H1 (cell line): ENCODE results near the gene COL19A1. TPM values are rescaled to one million over a fixed set of nuclear protein-coding genes. Genes with fewer than 3 reads are reported as not detected.

Experiments used
- CTCF ChIA-PET: fragments of 300-600 bp; sonication (Branson Sonifier 250); formaldehyde crosslinking; loops from one replicate; lab custom pipeline; 2021; ENCODE audit not compliant: partially characterized antibody; lab: Charles Lee
- POLR2A ChIA-PET: fragments of 300-600 bp; sonication (Branson Sonifier 250); formaldehyde crosslinking; loops from one replicate; lab custom pipeline; 2021; ENCODE audit warnings: inconsistent platforms; ENCODE audit not compliant: partially characterized antibody; lab: Charles Lee
- DNase-seq, 2 experiments: peaks; one replicate each; pipeline versions ENCODE4 v3.0.0 to v3.0.0-alpha.2; 2010 to 2022; ENCODE audit warnings: low spot score in 2 of 2, low read depth in 1 of 2, mixed read lengths in 1 of 2
- FAIRE-seq: peaks from 2 replicates; lab custom pipeline; 2011; peaks lifted over from hg19 to GRCh38; lab: Jason Lieb, UNC
- H2AFZ ChIP-seq: 2 replicates; pipeline ENCODE4 v1.8.1; 2012; ENCODE audit warnings: low read length, inconsistent platforms
- H2AK5ac ChIP-seq: 2 replicates; pipeline ENCODE4 v1.6.1; 2013; ENCODE audit warnings: low read depth, low read length
- H2BK120ac ChIP-seq: replicated peaks from 2 replicates; pipeline ENCODE3; 2013; ENCODE audit warnings: low read depth, low read length, inconsistent platforms
- H2BK12ac ChIP-seq: 2 replicates; pipeline ENCODE4 v1.6.1; 2013; ENCODE audit warnings: low read depth, low read length
- H2BK15ac ChIP-seq: 2 replicates; pipeline ENCODE4 v1.6.1; 2013; ENCODE audit warnings: low read length
- H2BK20ac ChIP-seq: 2 replicates; pipeline ENCODE4 v1.6.1; 2013; ENCODE audit warnings: low read length
- H2BK5ac ChIP-seq: 2 replicates; pipeline ENCODE4 v1.6.1; 2013; ENCODE audit warnings: low read depth, low read length
- H3K14ac ChIP-seq: 2 replicates; pipeline ENCODE4 v1.6.1; 2013; ENCODE audit warnings: inconsistent platforms; ENCODE audit not compliant: insufficient read length
- H3K18ac ChIP-seq: 2 replicates; pipeline ENCODE4 v1.6.1; 2013; ENCODE audit warnings: low read length; ENCODE audit errors: extremely low read depth
- H3K23ac ChIP-seq: 2 replicates; pipeline ENCODE4 v1.6.1; 2013; ENCODE audit warnings: inconsistent platforms; ENCODE audit not compliant: insufficient read length
- H3K23me2 ChIP-seq: 2 replicates; pipeline ENCODE4 v1.6.1; 2013; ENCODE audit warnings: low read depth, low read length
- H3K27ac ChIP-seq: 2 replicates; pipeline ENCODE4 v1.6.1; 2011; ENCODE audit warnings: low read depth, low read length, inconsistent platforms
- H3K27me3 ChIP-seq, 4 experiments: replicated peaks in 1 of 4; 1 replicate in 1 of 4; 2 replicates in 3 of 4; pipeline versions ENCODE4 v1.6.1 to v1.8.1; 2011 to 2013; ENCODE audit warnings: low read length in 3 of 4, mild to moderate bottlenecking in 3 of 4, inconsistent platforms in 2 of 4, mixed read lengths in 2 of 4, moderate library complexity in 1 of 4; ENCODE audit not compliant: control insufficient read depth in 3 of 4, insufficient read depth in 3 of 4; ENCODE audit errors: extremely low read depth in 1 of 4
- H3K36me3 ChIP-seq, 4 experiments: 2 replicates each; pipeline versions ENCODE4 v1.6.1 to v1.8.1; 2011 to 2013; ENCODE audit warnings: mild to moderate bottlenecking in 4 of 4, low read length in 3 of 4, moderate library complexity in 2 of 4, control low read depth in 1 of 4, inconsistent platforms in 1 of 4; ENCODE audit not compliant: insufficient read depth in 4 of 4, control insufficient read depth in 2 of 4
- H3K4ac ChIP-seq: replicated peaks from 2 replicates; pipeline ENCODE3; 2013; ENCODE audit warnings: low read length, low read depth, mixed read lengths, inconsistent platforms; ENCODE audit not compliant: insufficient read length
- H3K4me1 ChIP-seq, 4 experiments: replicated peaks in 1 of 4; 1 replicate in 1 of 4; 2 replicates in 3 of 4; pipeline versions ENCODE4 v1.6.1 to v1.8.1; 2011 to 2013; ENCODE audit warnings: low read length in 3 of 4, inconsistent platforms in 2 of 4, mixed read lengths in 1 of 4; ENCODE audit not compliant: insufficient read depth in 4 of 4, control insufficient read depth in 3 of 4
- H3K4me2 ChIP-seq, 2 experiments: 2 replicates each; pipeline versions ENCODE4 v1.6.1 to v1.8.1; 2011 to 2013; ENCODE audit warnings: low read depth in 2 of 2, low read length in 2 of 2, control low read depth in 1 of 2, inconsistent platforms in 1 of 2, mild to moderate bottlenecking in 1 of 2; ENCODE audit not compliant: insufficient read depth in 1 of 2
- H3K4me3 ChIP-seq, 4 experiments: fragments of 200-600, 300-600 bp in 1 of 4; sonication (generic), shearing (Covaris generic), sonication (Bioruptor Twin) in 1 of 4; 2 replicates each; pipeline versions ENCODE4 v1.5.1 to v1.8.1; 2011 to 2016; ENCODE audit warnings: low read length in 4 of 4, low read depth in 3 of 4, control low read depth in 2 of 4, inconsistent platforms in 2 of 4, mild to moderate bottlenecking in 2 of 4, mixed read lengths in 1 of 4, moderate library complexity in 1 of 4; ENCODE audit not compliant: insufficient read depth in 2 of 4; ENCODE audit errors: extremely low read depth in 1 of 4
- H3K56ac ChIP-seq: replicated peaks from 2 replicates; pipeline ENCODE3; 2013; ENCODE audit warnings: low read depth, mild to moderate bottlenecking, mixed read lengths, low read length, inconsistent platforms; ENCODE audit not compliant: insufficient read length
- H3K79me1 ChIP-seq: 2 replicates; pipeline ENCODE4 v1.6.1; 2013; ENCODE audit warnings: low read depth, low read length, control low read depth
- H3K79me2 ChIP-seq, 2 experiments: 2 replicates each; pipeline versions ENCODE4 v1.6.1 to v1.8.1; 2012 to 2013; ENCODE audit warnings: low read length in 2 of 2, mild to moderate bottlenecking in 2 of 2, inconsistent platforms in 1 of 2; ENCODE audit not compliant: insufficient read depth in 2 of 2, control insufficient read depth in 1 of 2
- H3K9ac ChIP-seq, 4 experiments: replicated peaks in 1 of 4; 1 replicate in 1 of 4; 2 replicates in 3 of 4; pipeline versions ENCODE4 v1.6.1 to v1.8.1; 2011 to 2013; ENCODE audit warnings: low read depth in 3 of 4, low read length in 3 of 4, control low read depth in 2 of 4, mild to moderate bottlenecking in 2 of 4, moderate library complexity in 2 of 4, inconsistent platforms in 1 of 4; ENCODE audit errors: extremely low read depth in 1 of 4
- H3K9me3 ChIP-seq, 2 experiments: 2 replicates each; pipeline versions ENCODE4 v1.6.1 to v1.8.1; 2012 to 2013; ENCODE audit warnings: mild to moderate bottlenecking in 2 of 2, moderate library complexity in 2 of 2, control low read depth in 1 of 2, inconsistent platforms in 1 of 2, low read depth in 1 of 2, low read length in 1 of 2, mixed read lengths in 1 of 2; ENCODE audit not compliant: insufficient read depth in 2 of 2
- H4K20me1 ChIP-seq, 2 experiments: replicated peaks in 1 of 2; 2 replicates each; pipeline versions ENCODE3 to v1.8.1; 2011 to 2013; ENCODE audit warnings: inconsistent platforms in 2 of 2, low read length in 2 of 2, mild to moderate bottlenecking in 1 of 2; ENCODE audit not compliant: insufficient read depth in 2 of 2, control insufficient read depth in 1 of 2
- H4K5ac ChIP-seq: 2 replicates; pipeline ENCODE4 v1.6.1; 2013; ENCODE audit warnings: low read length, low read depth, mixed read lengths, inconsistent platforms; ENCODE audit not compliant: insufficient read length
- H4K8ac ChIP-seq: 2 replicates; pipeline ENCODE4 v1.8.0; 2013; ENCODE audit warnings: mild to moderate bottlenecking, moderate library complexity, low read length, inconsistent platforms; ENCODE audit not compliant: insufficient read depth; ENCODE audit errors: extremely low read depth
- H4K91ac ChIP-seq: replicated peaks from 2 replicates; pipeline ENCODE3; 2013; ENCODE audit warnings: low read length, mixed read lengths, inconsistent platforms; ENCODE audit not compliant: insufficient read length
- ATF3 ChIP-seq: IDR thresholded peaks from 2 replicates; pipeline ENCODE4 v1.6.1; 2011; ENCODE audit warnings: low read depth, mild to moderate bottlenecking, low read length; ENCODE audit not compliant: insufficient read depth
- CREB1 ChIP-seq: IDR thresholded peaks from 2 replicates; pipeline ENCODE4 v1.6.1; 2012; ENCODE audit warnings: inconsistent platforms
- HDAC6 ChIP-seq: IDR thresholded peaks from one replicate; pipeline ENCODE4 v1.7.1; 2012; ENCODE audit warnings: low read depth, mild to moderate bottlenecking, inconsistent platforms, low read length, moderate library complexity
- JUND ChIP-seq: IDR thresholded peaks from 2 replicates; pipeline ENCODE4 v1.6.1; 2011; ENCODE audit warnings: mild to moderate bottlenecking, improper control_type of control experiment, low read length
- MAFK ChIP-seq: IDR thresholded peaks from 2 replicates; pipeline ENCODE4 v1.6.1; 2012; ENCODE audit warnings: low read depth, mild to moderate bottlenecking, improper control_type of control experiment, low read length
- POU5F1 ChIP-seq: IDR thresholded peaks from 2 replicates; pipeline ENCODE4 v1.6.1; 2011; ENCODE audit warnings: low read depth, mild to moderate bottlenecking, low read length, moderate library complexity
- RFX5 ChIP-seq: IDR thresholded peaks from 2 replicates; pipeline ENCODE4 v1.6.1; 2011; ENCODE audit warnings: low read depth, low read length, improper control_type of control experiment, borderline replicate concordance
- RNF2 ChIP-seq: fragments of 200-900, 300-1000 bp; sonication (generic); IDR thresholded peaks from 2 replicates; pipeline ENCODE4 v1.7.1; 2016; ENCODE audit warnings: borderline replicate concordance, low read depth, mild to moderate bottlenecking, antibody characterized with exemption, low read length; ENCODE audit not compliant: poor library complexity, severe bottlenecking; ENCODE audit errors: missing control alignments
- SAP30 ChIP-seq: fragments of 300-600 bp; sonication (generic); IDR thresholded peaks from 2 replicates; pipeline ENCODE4 v1.7.1; 2012; ENCODE audit warnings: low read length, moderate library complexity, mild to moderate bottlenecking, inconsistent platforms; ENCODE audit not compliant: insufficient read depth, insufficient replicate concordance
- SP2 ChIP-seq: IDR thresholded peaks from 2 replicates; pipeline ENCODE4 v1.6.1; 2012; ENCODE audit warnings: mild to moderate bottlenecking, low read length, inconsistent platforms
- SRF ChIP-seq: IDR thresholded peaks from 2 replicates; pipeline ENCODE4 v1.6.1; 2011; ENCODE audit warnings: mild to moderate bottlenecking, low read depth, low read length, moderate library complexity
- TBP ChIP-seq: IDR thresholded peaks from 2 replicates; pipeline ENCODE4 v1.6.1; 2011; ENCODE audit warnings: low read depth, low read length, improper control_type of control experiment
- WGBS, 2 experiments: shearing (Covaris generic) in 1 of 2; methylation state at CpG; one replicate each; pipeline versions ENCODE4 v1.1.6 to v1.1.7; 2013 to 2015; ENCODE audit warnings: low lambda C conversion rate in 2 of 2, mixed read lengths in 2 of 2, inconsistent platforms in 1 of 2, low coverage in 1 of 2, missing lambda C conversion rate in 1 of 2; ENCODE audit not compliant: insufficient replicate concordance in 2 of 2, insufficient coverage in 1 of 2, insufficient read length in 1 of 2; ENCODE audit errors: extremely low coverage in 1 of 2, missing lambda C conversion rate in 1 of 2; 5-methylcytosine and 5-hydroxymethylcytosine counted together
- polyA plus RNA-seq, 7 experiments: library from polyadenylated mRNA; depleted of rRNA in 3 of 7; stranded (reverse) in 5 of 7; unstranded in 2 of 7; fragments of >200 nt in 5 of 7; fragments of 200-250 nt in 2 of 7; gene quantifications; 1 replicate in 5 of 7; 2 replicates in 1 of 7; 4 replicates in 1 of 7; pipeline versions ENCODE4 v1.2.1 to v1.2.3, GENCODE V29; 2011 to 2013; ENCODE audit warnings: missing spikeins in 2 of 7, mixed read lengths in 2 of 7
- total RNA-seq: library from RNA; stranded (reverse); fragmentation: NEBNext Ultra II Directional; extraction: Animal tissue kit (Norgen Biotek cat#: 25700); gene quantifications from 2 replicates; pipeline ENCODE4 v1.2.1, GENCODE V29; 2021

Gene COL19A1
- total and polyA plus RNA-seq, 2 of the 8 experiments (the other 6 are each of a cell fraction or from before 2014, with no cell fraction given), result not detected

- no peaks in the 10 kb centered on the region; the same call in 1 of the 2 replicates for H3K23me2 ChIP-seq
- H3K9me3 ChIP-seq, result no peaks in the 10 kb centered on the region
- no peak overlapping the region for H3K56ac ChIP-seq
- H4K20me1 ChIP-seq, result no peaks in the 10 kb centered on the region
- FAIRE-seq, result no peak
- no peak overlapping the region for H3K9ac ChIP-seq
- WGBS, 2 experiments, result 88% methylated on average over 1 of the region's 1 CpG; no CpG with 5 or more reads in 1 of the 2 experiments
- no peak overlapping the region for H4K8ac ChIP-seq
- no peak overlapping the region for H2BK120ac ChIP-seq
- H3K4me3 ChIP-seq, result no peak overlapping the region
- TF ChIP-seq SRF (no peak), SAP30 (no peak), POU5F1 (no peak), MAFK (no peak), SP2 (no peak), CREB1 (no peak), TBP (no peak), ATF3 (no peak), RFX5 (no peak), RNF2 (no peak), JUND (no peak), HDAC6 (no peak)
- H4K91ac ChIP-seq, result no peak overlapping the region
- no peak overlapping the region for H3K4me2 ChIP-seq
- H3K14ac ChIP-seq, result no peak overlapping the region
- no peaks in the 10 kb centered on the region for H3K79me2 ChIP-seq
- no peak overlapping the region for H2BK12ac ChIP-seq
- no peak overlapping the region for H2AFZ ChIP-seq
- no peak overlapping the region for H3K23ac ChIP-seq
- H2BK5ac ChIP-seq, result no peak overlapping the region
- no peaks in the 10 kb centered on the region for H3K79me1 ChIP-seq
- no peak overlapping the region for H2BK15ac ChIP-seq
- H3K27me3 ChIP-seq, result no peaks in the 10 kb centered on the region
- ChIA-PET POLR2A (no interaction called here), CTCF (no interaction called here)
- no peak overlapping the region for H2AK5ac ChIP-seq
- H3K27ac ChIP-seq, result no peak overlapping the region
- no peaks in the 10 kb centered on the region for H3K36me3 ChIP-seq
- H3K4me1 ChIP-seq, result no peaks in the 10 kb centered on the region
- H3K18ac ChIP-seq, result no peak overlapping the region
- no peak overlapping the region for H2BK20ac ChIP-seq
- DNase-seq, result no peak
- H4K5ac ChIP-seq, result no peak overlapping the region
- H3K4ac ChIP-seq, result no peak overlapping the region
Observed at GRCh38 chr6:69954733-69955132, 88.4 kb downstream of the COL19A1 start.
